A549 (cell line): ENCODE data around the gene PROSER1.

Experiments
- BHLHE40 ChIP-seq: IDR thresholded peaks from 2 replicates; pipeline ENCODE4 v1.6.1; 2012; ENCODE audit warnings: low read depth, low read length, inconsistent platforms
- CTCF ChIP-seq: fragments of >200 bp; sonication (Bioruptor Twin); formaldehyde crosslinking; IDR thresholded peaks from 3 replicates; pipeline ENCODE4 v1.5.1; 2016
- KDM1A ChIP-seq: fragments of 200-600 bp; sonication (generic); IDR thresholded peaks from 2 replicates; pipeline ENCODE4 v1.6.1; 2016; ENCODE audit warnings: low read depth, mild to moderate bottlenecking
- MAX ChIP-seq: IDR thresholded peaks from 2 replicates; pipeline ENCODE4 v1.6.1; 2012
- MYC ChIP-seq: IDR thresholded peaks from 2 replicates; pipeline ENCODE4 v1.6.1; 2012; ENCODE audit warnings: mild to moderate bottlenecking, inconsistent platforms, low read length, improper control_type of control experiment, borderline replicate concordance
- POLR2A ChIP-seq: IDR thresholded peaks from 2 replicates; pipeline ENCODE4 v1.6.1; 2012; ENCODE audit warnings: mild to moderate bottlenecking, low read length

- TF ChIP-seq CTCF (no peak), BHLHE40 (no peak), MAX (no peak), MYC (no peak), KDM1A (no peak), POLR2A (no peak)
Observed at GRCh38 chr13:39056018-39056417, 18.1 kb upstream of the PROSER1 start.
